Mesenteric fat pad (tissue), 1 donor: Measurements from ENCODE around the gene TAS2R14. TPM values are rescaled to one million over a fixed set of nuclear protein-coding genes. Genes with fewer than 3 reads are reported as not detected.

Experiments used
- DNase-seq: peaks from one replicate; pipeline ENCODE4 v3.0.0-alpha.2; 2020; ENCODE audit warnings: low spot score
- long read RNA-seq: library from polyadenylated mRNA; unstranded; transcript quantifications from one replicate; pipeline ENCODE4 v2.0.0, GENCODE V29; 2020
- total RNA-seq: library from RNA; stranded (reverse); fragmentation: NEBNext Ultra II Directional; extraction: Animal tissue kit (Norgen Biotek cat#: 25700); gene quantifications from one replicate; pipeline ENCODE4 v1.2.1, GENCODE V29; 2021
- donor health status: DM: yes; HTN: yes; CAD: no.

Gene TAS2R14, protein sequence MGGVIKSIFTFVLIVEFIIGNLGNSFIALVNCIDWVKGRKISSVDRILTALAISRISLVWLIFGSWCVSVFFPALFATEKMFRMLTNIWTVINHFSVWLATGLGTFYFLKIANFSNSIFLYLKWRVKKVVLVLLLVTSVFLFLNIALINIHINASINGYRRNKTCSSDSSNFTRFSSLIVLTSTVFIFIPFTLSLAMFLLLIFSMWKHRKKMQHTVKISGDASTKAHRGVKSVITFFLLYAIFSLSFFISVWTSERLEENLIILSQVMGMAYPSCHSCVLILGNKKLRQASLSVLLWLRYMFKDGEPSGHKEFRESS
- 2.4 TPM for total RNA-seq
- long read RNA-seq, partial matches to known transcripts, result 0 of 18 reads
- long read RNA-seq, other reads (novel, unspliced or antisense), result 17 of 18 reads

DNA sequence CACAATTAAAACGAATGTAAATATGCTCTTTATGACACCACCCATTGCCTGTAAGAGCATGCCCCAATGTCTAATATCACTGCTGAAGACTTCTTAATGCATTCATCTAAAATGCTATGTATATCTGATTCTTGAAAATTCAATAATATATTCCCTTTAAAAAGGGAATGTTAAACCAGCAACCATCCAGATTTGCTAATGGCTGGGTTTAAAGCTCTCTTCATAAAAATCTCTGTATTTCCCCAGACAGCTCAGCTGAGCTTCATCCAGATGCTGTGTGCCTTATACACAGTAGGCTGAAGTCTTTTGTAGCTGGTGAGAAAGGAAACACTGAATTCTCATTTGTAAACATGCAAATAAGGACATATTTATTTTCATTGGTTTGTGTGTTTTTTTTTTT is at the start of gene TAS2R14:
TAS2R14 (minus strand) TSS at position 101 of the 400 bp plus-strand sequence; CDS start at position 45, 56 bp downstream.
- no peak for DNase-seq

DNA sequence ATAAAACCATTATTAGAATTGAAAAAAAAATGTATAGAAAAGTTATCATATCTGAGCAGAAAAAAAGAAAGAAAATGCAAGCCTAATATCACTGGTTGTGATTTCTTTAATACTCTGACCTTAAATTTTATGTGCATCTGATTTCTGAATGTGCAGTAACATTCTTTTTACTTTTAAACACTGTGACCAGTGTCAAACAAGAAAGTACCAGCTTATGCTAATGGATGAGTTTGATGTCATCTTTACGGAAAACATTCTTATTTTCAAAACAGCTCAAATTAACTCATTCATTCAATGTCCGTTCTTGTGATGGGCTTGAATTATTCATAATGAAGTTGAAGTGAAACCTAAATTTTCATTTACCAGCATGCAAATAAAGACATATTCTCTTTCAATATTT is 47.7 kb upstream of the TAS2R14 start, which contains the start of gene TAS2R50:
TAS2R50 (minus strand) TSS at position 101 of the 400 bp plus-strand sequence; CDS start at position 49, 52 bp downstream.
- no peak for DNase-seq

DNA sequence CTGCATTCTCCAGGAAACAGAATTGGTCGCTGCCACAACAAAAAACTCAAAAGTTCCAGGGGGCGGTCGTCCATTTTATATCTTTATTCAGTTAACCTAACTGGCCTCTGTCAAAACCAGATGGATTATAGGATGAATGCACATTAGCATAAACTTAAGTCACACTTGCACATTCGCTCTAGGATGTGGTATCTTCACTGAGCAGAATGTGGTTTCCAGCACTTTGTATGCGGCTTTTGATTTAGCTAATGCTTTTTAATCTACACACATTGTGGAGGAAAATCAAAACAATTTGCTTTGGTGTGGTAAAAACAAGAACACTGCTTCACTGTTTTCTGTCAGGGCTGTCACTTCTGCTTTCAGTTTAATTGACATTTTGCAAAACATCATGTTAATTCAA is 43.2 kb upstream of the TAS2R14 start:
- DNase-seq, result no peak

DNA sequence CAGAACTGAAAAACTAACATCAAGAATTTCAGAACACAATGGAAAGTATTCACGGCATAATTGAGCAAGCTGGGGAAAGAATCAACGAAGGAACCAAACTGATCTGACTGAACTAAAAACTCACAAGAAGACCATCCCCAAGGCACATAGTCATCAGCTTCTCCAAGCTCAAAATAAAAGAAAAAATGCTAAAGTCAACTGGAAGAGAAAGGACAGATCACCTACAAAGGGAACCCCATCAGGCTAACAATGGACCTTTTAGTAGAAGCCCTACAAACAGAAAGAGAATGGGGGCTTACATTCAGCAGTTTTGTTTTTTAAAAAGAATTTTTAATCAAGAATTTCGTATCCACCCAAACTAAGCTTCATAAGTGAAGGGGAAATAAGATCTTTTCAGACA is 35.9 kb upstream of the TAS2R14 start:
- no peak for DNase-seq

DNA sequence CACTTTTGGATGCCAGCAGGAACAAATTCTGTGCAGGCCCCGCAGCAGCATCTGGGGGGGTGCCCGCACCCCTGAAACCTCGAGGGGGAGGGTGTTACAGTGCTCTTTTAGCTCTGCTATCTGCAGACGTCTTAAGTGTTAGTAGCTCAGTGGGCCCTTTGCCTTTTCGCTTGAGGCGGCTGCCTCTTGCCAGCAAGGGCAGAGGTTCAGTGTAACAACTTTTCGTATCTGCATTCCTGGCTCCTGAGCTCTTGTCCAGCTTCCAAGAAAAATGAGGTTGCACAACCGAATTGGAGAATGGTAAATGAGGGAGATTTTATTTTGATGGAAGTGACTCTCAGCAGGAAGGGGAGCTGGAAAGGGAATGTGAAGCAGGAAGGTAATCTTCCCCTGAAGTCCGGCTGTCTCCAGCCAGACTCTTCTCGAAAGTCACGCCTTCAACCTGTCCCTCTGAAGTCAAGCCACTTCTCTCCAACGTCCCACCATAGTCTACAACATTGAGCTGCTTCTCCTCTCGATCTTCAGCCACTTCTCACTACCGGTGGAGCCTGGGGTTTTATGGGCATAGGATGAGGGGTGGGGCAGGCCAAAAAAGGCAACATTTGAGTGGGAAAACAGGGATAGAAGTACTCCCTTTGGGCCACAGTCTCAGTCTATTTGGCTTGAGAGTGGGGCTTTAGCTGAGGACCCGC is 29.8 kb upstream of the TAS2R14 start:
- no peak for DNase-seq

DNA sequence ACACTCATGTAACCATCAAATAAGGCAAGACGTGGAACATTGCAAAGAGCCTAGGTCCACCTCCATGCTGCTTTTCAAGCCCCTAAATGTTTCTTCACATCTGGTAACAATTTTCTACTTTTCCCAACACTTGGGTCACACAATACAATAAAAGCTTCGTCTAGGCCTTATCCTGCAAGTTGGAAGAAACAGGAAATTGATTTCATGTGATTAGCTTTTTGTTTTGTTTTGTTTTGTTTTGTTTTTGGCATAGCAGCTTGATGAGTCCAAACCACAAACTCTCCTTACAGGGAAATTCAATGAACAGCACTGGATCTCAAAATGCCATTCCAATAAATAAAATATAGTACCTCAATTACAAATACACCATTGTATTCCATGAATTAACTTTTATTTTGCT is 28.3 kb upstream of the TAS2R14 start:
- DNase-seq, result no peak

DNA sequence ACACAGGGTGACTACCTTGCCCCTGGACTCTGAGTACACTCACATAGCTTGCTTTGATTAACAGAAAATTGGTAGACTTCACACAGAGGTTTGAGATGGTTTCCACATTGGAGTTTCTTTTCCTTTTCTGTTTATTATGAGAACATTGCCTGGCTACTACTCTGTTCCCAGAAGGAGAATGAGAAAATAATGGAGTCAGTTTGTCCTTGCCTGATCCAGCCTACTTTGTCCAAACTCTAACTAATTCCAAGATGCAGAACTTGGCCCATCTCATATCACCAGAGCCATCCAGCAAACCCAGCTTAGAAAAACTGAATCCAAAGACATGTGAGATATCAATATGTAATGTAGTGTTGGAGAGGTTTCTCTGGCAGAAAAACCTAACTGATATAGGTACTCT is 27.3 kb upstream of the TAS2R14 start:
- DNase-seq, result no peak

DNA sequence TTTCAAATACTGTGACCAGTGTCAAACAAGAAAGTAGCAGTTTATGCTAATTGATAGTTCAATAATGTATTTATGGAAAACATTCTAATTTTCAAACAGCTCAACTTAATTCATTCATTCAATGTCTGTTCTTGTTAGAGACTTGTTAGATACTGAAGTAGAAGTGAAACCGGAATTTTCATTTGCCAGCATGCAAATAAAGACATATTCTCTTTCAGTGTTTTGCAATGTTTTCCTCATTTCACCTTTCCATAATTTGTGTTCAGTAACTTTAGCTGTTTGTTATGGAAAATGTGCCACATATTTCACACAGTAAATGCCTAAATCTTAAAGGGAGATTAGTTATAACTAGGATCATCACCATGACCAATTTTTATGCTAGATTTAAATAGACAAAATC is 26.4 kb upstream of the TAS2R14 start:
- DNase-seq, result no peak

DNA sequence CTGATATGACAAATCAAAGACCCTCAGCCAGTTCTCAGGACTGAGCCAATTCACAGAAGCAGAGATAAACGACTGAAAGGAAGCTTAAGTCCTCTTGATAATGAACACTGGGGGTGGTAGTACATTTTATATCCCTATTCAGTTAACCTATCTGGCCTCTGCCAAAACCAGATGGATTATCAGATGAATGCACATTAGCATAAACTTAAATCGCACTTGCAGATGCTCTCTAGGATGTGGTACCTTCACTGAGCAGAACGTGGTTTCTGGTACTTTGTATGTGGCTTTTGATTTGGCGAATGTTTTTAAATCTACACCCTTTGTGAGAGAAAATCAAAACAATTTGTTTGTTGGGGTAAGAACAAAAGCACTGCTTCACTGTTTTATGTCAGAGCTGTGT is 21.1 kb upstream of the TAS2R14 start:
- no peak for DNase-seq

DNA sequence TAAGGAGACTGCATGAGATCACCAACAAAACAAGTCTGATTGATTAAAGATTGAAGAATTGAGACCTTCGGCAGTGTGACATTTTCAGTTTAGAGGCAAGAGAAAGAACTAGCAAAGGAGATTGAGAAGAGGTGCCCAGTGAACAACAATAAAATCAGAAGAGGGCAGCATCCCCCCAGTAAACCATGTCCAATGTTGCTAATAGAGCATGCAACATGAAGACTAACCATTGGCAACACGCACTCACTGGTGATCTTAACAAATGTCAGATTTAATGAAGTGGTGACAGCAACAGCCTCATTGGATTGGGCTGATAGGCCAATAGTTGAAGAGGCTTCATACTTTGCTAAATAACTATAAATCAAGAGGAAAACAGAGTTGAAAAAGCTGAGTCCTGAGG is 20.7 kb upstream of the TAS2R14 start:
- DNase-seq, result no peak

DNA sequence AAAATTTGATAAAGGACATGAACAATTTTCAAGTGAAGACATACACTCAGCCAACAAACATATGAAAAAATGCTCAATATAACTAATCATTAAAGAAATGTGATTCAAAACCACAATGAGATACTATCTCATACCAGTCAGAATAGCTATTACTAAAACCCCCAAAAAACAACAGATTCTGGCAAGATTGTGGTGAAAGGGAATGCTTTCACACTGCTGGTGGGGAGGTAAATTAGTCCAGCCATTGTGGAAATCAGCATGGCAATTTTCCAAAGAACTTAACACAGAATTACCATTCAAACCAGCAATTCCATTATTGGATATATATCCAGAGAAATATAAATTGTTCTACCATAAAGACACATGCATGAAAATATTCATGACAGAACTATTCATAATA is 18.7 kb upstream of the TAS2R14 start:
- DNase-seq, result no peak

DNA sequence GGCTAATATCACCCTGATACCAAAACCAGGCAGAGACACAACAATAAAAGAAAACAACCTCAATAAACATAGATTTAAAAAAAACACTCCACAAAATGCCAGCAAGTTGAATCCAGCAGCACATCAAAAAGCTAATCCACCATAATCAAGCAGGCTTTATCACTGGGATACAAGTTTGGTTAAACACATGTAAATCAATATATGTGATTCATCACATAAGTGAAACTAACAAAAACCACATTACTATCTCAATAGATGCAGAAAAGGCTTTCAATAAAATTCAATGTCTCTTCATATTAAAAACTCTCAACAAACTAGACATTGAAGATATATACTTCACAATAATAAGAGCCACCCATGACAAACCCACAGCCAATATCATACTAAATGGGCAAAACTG is 17.0 kb upstream of the TAS2R14 start:
- DNase-seq, result no peak

DNA sequence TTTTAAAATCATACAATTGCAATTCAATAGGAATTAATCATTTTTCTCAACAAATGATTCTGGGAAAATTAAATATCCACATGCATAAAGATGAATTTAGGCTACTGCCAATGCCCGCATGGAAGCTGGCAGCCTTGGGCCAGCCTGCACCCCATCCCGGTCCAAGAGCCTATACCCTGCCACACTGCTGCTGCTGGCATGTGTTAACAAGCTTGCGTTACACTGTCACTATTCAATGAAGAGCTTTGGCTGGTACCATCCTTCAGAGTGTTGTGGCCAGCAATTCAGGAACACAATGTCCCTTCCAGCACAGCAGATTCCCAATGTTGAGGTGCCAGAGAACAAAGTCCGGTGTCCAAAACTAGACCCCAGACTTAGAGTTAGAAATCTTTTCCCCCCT is 13.6 kb upstream of the TAS2R14 start:
- no peak for DNase-seq

DNA sequence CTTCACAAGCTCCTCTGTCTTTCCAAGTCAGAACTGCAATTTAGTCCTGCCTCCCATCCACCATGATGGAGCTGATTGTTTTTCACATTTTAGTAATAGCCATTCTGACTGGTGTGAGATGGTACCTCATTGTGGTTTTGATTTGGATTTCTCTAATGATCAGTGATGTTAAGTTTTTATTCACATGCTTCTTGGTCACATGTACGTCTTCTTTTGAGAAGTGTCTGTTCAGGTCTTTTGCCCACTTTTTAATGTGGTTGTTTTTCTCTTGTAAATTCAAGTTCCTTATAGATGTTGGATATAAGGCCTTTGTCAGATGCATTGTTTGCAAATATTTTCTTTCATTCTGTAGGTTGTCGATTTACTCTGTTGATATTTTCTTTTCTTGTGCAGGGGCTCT is 4.1 kb upstream of the TAS2R14 start:
- no peak for DNase-seq

DNA sequence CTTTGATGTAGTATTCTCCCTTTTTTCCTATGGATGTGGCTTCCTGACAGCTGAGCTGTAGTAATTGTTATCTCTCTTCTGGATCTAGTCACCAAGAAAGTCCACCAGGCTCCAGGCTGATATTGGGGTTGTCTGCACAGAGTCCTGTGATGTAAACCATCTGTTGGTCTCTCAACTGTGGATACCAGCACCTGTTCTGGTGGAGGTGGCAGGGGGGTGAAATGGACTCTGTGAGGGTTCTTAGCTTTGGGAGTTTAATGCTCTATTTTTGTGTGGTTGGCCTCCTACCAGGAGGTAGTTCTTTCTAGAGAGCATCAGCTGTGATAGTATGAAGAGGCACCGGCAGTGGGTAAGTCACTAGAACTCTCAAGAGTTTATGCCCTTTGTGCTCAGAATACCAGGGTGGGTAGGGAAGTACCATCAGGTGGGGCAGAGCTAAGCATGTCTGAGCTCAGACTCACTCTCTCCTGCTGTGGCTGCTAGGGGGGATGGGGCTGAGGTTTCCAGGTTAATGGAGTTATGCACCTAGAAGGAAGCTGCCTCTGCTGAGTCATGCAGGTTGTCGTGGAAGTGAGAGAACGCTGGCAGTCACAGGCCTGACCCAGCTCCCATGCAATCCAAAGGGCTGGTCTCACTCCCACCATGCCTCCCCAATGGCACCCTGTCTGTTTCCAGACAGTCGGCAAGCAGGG is 3.0 kb upstream of the TAS2R14 start:
- DNase-seq, result no peak

DNA sequence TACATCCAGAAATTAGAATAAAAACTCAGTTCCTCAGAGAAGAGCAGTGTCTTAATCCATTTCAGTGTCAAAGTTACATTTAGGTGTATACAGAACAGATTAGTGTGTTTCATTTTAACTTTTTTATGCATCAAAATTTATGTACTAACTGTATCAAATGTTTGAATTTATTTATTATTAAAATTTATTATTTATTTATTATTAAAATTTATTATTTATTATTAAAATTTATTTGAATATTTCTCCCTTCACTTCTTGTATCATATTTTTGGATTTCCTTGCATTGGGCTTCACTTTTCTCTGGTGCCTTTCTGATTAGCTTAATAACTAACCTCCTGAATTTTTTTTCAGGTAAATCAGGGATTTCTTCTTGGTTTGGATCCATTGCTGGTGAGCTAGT is 2.3 kb upstream of the TAS2R14 start:
- no peak for DNase-seq

DNA sequence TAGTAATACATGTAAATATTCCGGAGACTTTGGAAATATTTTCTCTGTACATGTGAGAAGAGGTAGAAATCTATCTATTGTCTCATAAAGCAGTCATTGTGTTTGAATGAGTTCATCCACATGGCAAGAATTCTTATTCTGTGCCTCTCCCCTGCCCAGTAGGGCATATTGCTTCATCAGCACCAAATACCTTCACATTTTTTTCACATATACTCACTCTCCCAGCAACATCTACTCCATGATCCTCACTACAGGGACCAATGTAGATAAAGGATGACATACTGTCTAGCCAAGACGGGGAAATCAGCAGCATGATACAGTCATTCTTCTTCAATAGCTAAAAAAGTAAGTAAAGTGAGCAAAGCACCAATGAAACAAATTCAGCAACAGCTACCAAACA is 1.3 kb upstream of the TAS2R14 start:
- DNase-seq, result no peak

DNA sequence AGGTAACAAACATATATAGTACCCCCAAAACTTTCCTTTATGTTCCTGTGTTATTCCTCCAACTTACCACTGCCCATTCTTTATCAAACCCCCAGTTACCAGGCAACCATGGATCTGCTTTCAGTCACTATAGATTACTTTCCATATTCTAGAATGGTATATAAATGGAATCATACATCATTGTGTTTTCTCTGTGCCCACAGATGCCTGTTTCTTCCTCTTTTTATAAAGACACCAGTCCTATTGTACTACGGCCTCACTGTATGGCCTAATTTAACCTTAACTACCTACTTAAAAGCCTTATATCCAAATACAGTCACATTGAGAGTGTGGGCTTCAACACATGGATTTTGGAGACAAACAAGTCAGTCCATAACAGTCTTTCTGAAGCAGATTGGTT is 2.6 kb downstream of the TAS2R14 start:
- DNase-seq, result no peak

DNA sequence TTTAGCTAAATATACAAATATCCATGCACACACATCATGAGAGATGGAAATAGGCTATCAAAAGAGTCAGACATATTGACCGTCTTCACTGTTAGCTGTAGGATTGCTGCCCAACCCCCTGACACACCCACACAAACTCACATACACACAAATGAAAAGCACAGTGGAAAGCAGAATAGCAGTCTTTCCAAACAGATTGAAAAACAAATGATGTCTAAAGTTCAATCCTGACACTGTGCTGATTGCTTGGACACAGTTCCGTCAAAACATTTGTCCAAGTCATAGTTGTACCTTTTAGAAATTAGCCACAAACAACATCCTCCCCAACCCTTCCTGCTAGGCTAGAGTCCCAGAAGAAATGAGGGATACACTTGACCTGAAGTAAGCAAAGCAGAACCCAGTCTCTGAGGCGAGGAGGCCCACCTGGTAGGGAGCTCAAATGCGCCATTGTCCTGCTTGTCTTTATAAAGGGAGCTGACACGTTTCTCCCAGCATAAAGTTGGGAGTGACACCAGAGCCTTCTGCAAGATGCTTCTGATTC is 10.2 kb downstream of the TAS2R14 start, which contains the start of gene PRH2:
PRH2 (plus strand) TSS at position 491 of the 541 bp plus-strand sequence; CDS start at position 529, 38 bp downstream.
- DNase-seq, result no peak

DNA sequence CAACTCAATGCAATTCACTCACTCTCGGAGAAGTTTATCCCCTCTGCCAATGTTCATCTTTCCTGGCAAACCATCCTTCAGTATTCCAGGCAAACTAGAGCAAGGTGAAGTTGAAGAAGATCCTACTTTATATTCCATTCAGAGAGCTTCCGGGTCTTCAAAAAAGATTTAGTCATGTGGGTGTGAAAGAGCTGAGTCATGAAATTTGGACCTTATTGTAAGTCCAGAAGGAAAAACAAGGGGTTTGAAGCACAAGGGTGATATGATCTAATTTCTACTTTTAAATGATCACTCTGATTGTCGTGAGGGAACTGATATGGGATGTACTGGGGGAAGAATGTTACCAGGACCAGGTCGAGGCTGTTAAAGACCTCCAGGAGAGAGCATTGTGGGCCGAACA is 12.8 kb downstream of the TAS2R14 start:
- DNase-seq, result no peak

DNA sequence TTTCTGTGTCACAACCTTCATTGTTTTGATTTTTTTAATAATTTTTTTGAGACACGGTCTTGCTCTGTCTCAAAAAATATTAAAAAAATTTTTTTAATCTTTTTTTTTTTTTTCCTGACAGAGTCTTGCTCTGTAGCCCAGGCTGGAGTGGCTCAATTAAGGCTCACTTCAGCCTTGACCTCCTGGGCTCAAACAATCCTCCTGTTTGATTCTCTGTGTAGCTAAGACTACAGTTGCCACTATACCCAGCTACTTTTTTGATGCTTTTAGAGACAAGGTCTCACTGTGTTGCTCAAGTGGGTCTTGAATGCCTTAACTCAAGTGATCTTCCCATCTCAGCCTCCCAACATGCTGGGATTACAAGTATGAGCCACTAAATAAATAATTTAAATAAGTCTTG is 19.3 kb downstream of the TAS2R14 start:
- DNase-seq, result no peak

DNA sequence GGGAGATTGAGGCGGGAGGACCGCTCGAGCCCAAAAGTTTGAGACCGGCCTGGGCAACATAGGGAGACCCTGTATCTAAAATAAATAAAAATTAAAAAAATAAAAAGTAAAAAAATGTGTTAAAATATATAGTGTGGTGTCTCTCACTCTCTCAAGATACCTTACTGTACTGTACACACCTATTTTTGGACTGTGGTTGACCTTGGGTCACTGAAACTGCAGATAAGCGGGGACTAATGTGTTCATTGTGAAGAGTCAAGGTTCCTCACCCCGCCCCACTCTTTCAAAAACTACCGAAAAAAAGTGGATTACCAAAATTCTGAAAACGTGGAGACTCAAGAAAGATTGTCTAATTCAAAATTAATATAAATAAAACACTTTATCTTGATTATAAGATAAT is 28.7 kb downstream of the TAS2R14 start:
- no peak for DNase-seq
